Measurements from ENCODE around the gene GIGYF2.

DNA sequence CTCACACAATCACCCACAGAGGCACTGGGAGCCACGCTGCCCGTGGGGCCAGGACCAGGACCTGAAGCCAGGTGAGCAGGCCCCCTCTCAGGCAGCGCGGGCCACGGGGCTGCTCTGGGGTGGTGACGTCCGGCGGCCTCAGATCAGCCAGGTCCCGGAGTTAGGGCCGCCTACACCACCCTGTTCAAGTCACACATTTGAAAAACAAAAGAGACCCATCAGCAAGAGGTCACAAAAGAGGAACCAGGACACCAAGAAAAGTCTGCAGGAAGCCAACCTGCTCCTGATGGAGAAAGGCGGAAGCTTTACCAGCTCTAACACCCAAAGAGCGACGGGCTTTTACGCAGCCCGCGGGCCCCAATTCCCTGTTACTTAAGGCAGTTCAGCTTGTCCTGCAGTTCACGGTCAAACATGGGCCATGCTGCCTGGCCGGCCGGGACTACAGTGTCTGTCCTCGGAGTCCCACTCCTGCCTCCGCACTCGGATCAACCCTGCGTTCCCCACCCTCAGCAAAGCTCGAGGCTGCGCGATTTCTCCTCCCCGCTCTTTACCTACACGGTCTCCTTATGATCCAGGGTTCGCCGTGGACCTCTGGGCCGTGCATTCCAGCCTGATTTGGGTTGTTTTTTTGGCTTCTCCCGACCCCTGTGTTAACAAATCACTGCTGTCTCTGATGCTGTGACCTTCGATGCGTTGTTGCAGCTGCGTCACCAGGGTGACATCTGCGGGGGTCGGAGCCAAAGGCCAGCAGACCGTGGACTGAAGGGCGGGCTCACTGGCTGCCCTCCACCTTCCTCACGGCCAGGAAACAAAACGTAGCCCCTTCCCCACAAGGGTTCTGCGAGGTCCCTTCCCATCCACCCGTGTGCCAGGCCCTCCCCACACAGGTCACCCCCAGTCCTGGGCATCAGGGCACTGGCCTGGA, 203.9 kb downstream of the GIGYF2 start:
- no peak for TF ChIP-seq TAF1 (IDR thresholded peaks at IDR 0.05; ENCODE audit: borderline replicate concordance, insufficient read depth, low read length)
- TF ChIP-seq, protein P1, sequence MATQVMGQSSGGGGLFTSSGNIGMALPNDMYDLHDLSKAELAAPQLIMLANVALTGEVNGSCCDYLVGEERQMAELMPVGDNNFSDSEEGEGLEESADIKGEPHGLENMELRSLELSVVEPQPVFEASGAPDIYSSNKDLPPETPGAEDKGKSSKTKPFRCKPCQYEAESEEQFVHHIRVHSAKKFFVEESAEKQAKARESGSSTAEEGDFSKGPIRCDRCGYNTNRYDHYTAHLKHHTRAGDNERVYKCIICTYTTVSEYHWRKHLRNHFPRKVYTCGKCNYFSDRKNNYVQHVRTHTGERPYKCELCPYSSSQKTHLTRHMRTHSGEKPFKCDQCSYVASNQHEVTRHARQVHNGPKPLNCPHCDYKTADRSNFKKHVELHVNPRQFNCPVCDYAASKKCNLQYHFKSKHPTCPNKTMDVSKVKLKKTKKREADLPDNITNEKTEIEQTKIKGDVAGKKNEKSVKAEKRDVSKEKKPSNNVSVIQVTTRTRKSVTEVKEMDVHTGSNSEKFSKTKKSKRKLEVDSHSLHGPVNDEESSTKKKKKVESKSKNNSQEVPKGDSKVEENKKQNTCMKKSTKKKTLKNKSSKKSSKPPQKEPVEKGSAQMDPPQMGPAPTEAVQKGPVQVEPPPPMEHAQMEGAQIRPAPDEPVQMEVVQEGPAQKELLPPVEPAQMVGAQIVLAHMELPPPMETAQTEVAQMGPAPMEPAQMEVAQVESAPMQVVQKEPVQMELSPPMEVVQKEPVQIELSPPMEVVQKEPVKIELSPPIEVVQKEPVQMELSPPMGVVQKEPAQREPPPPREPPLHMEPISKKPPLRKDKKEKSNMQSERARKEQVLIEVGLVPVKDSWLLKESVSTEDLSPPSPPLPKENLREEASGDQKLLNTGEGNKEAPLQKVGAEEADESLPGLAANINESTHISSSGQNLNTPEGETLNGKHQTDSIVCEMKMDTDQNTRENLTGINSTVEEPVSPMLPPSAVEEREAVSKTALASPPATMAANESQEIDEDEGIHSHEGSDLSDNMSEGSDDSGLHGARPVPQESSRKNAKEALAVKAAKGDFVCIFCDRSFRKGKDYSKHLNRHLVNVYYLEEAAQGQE (IDR thresholded peaks at IDR 0.05; ENCODE audit: insufficient read depth in 1 of 2, low read depth in 2 of 2, low read length in 2 of 2): no peak
- no peak for TF ChIP-seq POLR2AphosphoS5 (IDR thresholded peaks at IDR 0.05; ENCODE audit: low read depth, low read length)
- TF ChIP-seq FOXP2 (optimal IDR thresholded peaks at IDR 0.05; ENCODE audit: borderline replicate concordance, extremely low read depth, extremely low read length, insufficient read depth): no peak
- TF ChIP-seq SIN3A (IDR thresholded peaks at IDR 0.05; ENCODE audit: borderline replicate concordance, insufficient read depth, low read length): no peak

Data from PFSK-1 (cell line).